Measurements from ENCODE around the gene MYLK. TPM values are rescaled to one million over a fixed set of nuclear protein-coding genes. Genes with fewer than 3 reads are reported as not detected.

Gene MYLK
- total and polyA plus RNA-seq, 10 of the 15 experiments (the other 5 are each of a cell fraction or from before 2014, with no cell fraction given): 0.04 to 1.6 (median 0.42) TPM; not detected in 1

DNA sequence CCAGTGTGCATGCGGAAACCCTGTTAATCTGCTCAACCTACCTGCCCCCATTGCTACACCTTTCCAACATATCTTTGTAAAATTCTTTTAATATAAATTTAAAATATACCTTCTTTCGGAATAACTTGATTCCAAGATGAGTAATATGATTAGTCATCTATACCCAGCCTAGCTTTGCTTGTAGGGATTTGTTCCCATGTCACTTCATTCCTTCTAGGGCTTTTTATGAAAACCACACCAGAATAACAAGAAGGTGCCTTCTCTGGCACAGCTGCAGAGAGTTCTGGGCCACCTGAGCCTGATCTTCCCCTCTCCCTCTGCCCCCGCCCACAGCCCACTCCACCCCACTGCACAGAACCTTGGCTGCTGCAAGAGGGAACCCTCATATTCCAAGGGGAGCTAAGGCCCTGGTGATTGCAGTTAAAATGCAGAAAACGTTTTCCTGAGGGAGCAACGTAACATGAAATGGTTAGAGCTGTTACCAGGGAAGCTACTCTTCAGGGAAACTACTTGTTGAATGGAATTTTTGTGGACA lies 260.7 kb downstream of the MYLK start:
- 60% methylated on average over 5 of the region's 5 CpGs for WGBS (ENCODE audit: insufficient coverage, insufficient replicate concordance, low lambda C conversion rate, missing lambda C conversion rate)
- intact Hi-C loops (cut with micrococcal nuclease; ENCODE audit: unreplicated experiment): no loop called here
- no TSS peak for BruUV-seq (replicated peaks)
- ChIA-PET CTCF (no interaction called here), POLR2A (interaction anchor here (0.6 kb wide), 2 partner anchors 49 kb away, joined by 3 to 4 read pairs; no protein-coding TSS in a partner anchor), SMC1A (ENCODE audit: uncharacterized antibody, unreplicated experiment) (interaction anchor here (1.1 to 1.4 kb wide), 2 partner anchors 10 to 19 kb away, joined by 3 to 4 read pairs; no protein-coding TSS in a partner anchor), RAD21 (ENCODE audit: unreplicated experiment) (no interaction called here)
- no peak overlapping the region for H3K9ac ChIP-seq (ENCODE audit: control insufficient read depth, insufficient read depth, low read length)
- no peaks in the 10 kb centered on the region for H3K4me1 ChIP-seq (ENCODE audit: control insufficient read depth, insufficient read depth, low read length)
- TF ChIP-seq TAF1 (IDR thresholded peaks at IDR 0.05; ENCODE audit: borderline replicate concordance, low read depth, low read length): no peak
- TF ChIP-seq SREBF2 (IDR thresholded peaks at IDR 0.05; ENCODE audit: low read length): no peak
- TF ChIP-seq NRF1 (conservative IDR thresholded peaks at IDR 0.05; ENCODE audit: low read depth, low read length): no peak
- TF ChIP-seq, protein P1, sequence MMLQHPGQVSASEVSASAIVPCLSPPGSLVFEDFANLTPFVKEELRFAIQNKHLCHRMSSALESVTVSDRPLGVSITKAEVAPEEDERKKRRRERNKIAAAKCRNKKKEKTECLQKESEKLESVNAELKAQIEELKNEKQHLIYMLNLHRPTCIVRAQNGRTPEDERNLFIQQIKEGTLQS (IDR thresholded peaks at IDR 0.05; ENCODE audit: borderline replicate concordance, extremely low read depth, low read depth, low read length): no peak
- no peak for TF ChIP-seq MTA2 (IDR thresholded peaks at IDR 0.05; ENCODE audit: low read depth)
- TF ChIP-seq PRDM15 (CRISPR knock-in tag; IDR thresholded peaks at IDR 0.05): no peak
- no peak for TF ChIP-seq BCL3 (IDR thresholded peaks at IDR 0.05; ENCODE audit: borderline replicate concordance, insufficient read depth, low read depth, low read length, poor library complexity, severe bottlenecking)
- TF ChIP-seq ZNF622 (IDR thresholded peaks at IDR 0.05): no peak
- TF ChIP-seq KAT2A (conservative IDR thresholded peaks at IDR 0.05; ENCODE audit: control insufficient read depth, low read depth, low read length): no peak
- no peak for TF ChIP-seq GABPA (IDR thresholded peaks at IDR 0.05; ENCODE audit: low read depth)
- TF ChIP-seq SUZ12 (IDR thresholded peaks at IDR 0.05; ENCODE audit: unreplicated experiment): no peak
- DNase-seq (ENCODE audit: low read depth, low spot score) (no peak), ATAC-seq (no peak), FAIRE-seq (no peak)
- H3K79me2 ChIP-seq (ENCODE audit: control insufficient read depth, insufficient read depth, low read length): no peaks in the 10 kb centered on the region
- H3K4me2 ChIP-seq (ENCODE audit: control insufficient read depth, insufficient read depth): no peak overlapping the region
- H3K36me3 ChIP-seq (ENCODE audit: control insufficient read depth in 2 of 2, insufficient read depth in 2 of 2, low read length in 1 of 2): no peaks in the 10 kb centered on the region
- H4K20me1 ChIP-seq (ENCODE audit: control insufficient read depth, insufficient read depth): no peaks in the 10 kb centered on the region
- H3K27ac ChIP-seq (ENCODE audit: control insufficient read depth, insufficient read depth): no peak overlapping the region
- no peaks in the 10 kb centered on the region for H3K9me3 ChIP-seq (replicated peaks; ENCODE audit: control insufficient read depth, insufficient read depth, low read length)
- no peak overlapping the region for H3K4me3 ChIP-seq
- H2AFZ ChIP-seq (ENCODE audit: control insufficient read depth, low read depth, low read length): no peak overlapping the region
- in situ Hi-C loops (cut with MboI): no loop called here
- H3K27me3 ChIP-seq (replicated peaks in 1 of 2; ENCODE audit: control insufficient read depth in 2 of 2, insufficient read depth in 2 of 2, low read length in 1 of 2): no peaks in the 10 kb centered on the region
